HAP-1 (cell line): ENCODE data around the gene AIP.
"Not testable (repeated sequence)": the region's sequence is repeated elsewhere in the genome, so short reads cannot be mapped to it uniquely, and the experiment has no call there.

Source experiments
- DNase-seq, 2 experiments: peaks; one replicate each; pipeline ENCODE4 v3.0.0-alpha.2; 2016 to 2020; ENCODE audit warnings: low spot score in 2 of 2
- H3K27me3 ChIP-seq: fragments of 250-450 bp; sonication (Bioruptor Pico); 2 replicates; pipeline ENCODE4 v1.5.1; 2020; ENCODE audit warnings: low read depth, mild to moderate bottlenecking, moderate library complexity
- H3K36me3 ChIP-seq: fragments of 250-450 bp; sonication (Bioruptor Pico); replicated peaks from 2 replicates; pipeline ENCODE4 v1.5.1; 2020; ENCODE audit warnings: mild to moderate bottlenecking
- H3K4me1 ChIP-seq: fragments of 250-450 bp; sonication (Bioruptor Pico); 2 replicates; pipeline ENCODE4 v1.5.1; 2020; ENCODE audit warnings: mild to moderate bottlenecking
- H3K4me3 ChIP-seq: fragments of 250-450 bp; sonication (Bioruptor Pico); 2 replicates; pipeline ENCODE4 v1.5.1; 2020; ENCODE audit warnings: mild to moderate bottlenecking, moderate library complexity
- H3K9me3 ChIP-seq: fragments of 250-450 bp; sonication (Bioruptor Pico); 2 replicates; pipeline ENCODE4 v1.5.1; 2020; ENCODE audit warnings: mild to moderate bottlenecking, moderate library complexity
- in situ Hi-C: fragments of 300-500 bp; cut with MboI; formaldehyde crosslinking; loops from 3 replicates; pipeline ENCODE4 v1.14.3; 2020; ENCODE audit warnings: low sequenced_read_pairs, inconsistent platforms, mixed read lengths

Gene AIP

GRCh38 chr11:67507864-67508485, 25.1 kb downstream of the AIP start, which contains the start of gene CDK2AP2:
Gene CDK2AP2 (minus strand): TSS chr11:67508162. CDS start chr11:67508082, 80 bp downstream.
- Histone ChIP-seq H3K9me3 (no peaks in the 10 kb centered on the region), H3K4me3 (peak within 1 kb of the TSS; percentile 99), H3K4me1 (peaks cover 35% of the 10 kb centered on the region), H3K27me3 (peaks cover 4% of the 10 kb centered on the region; the same call in 1 of the 2 replicates), H3K36me3 (peaks cover 16% of the 10 kb centered on the region)
- DNase-seq = peak; percentile 97 to 100
- in situ Hi-C loops = no loop called here

GRCh38 chr11:67508486-67509121, 25.8 kb downstream of the AIP start:
- in situ Hi-C loops = no loop called here
- H3K4me3 ChIP-seq = peak overlapping the region; percentile 99
- H3K9me3 ChIP-seq = no peaks in the 10 kb centered on the region
- H3K27me3 ChIP-seq = peaks cover 6% of the 10 kb centered on the region
- peaks cover 34% of the 10 kb centered on the region for H3K4me1 ChIP-seq
- H3K36me3 ChIP-seq = peaks cover 16% of the 10 kb centered on the region
- peak; percentile 94 to 99 for DNase-seq

GRCh38 chr11:67510023-67510345, 27.2 kb downstream of the AIP start:
- Histone ChIP-seq H3K27me3 (peaks cover 9% of the 10 kb centered on the region), H3K36me3 (peaks cover 16% of the 10 kb centered on the region), H3K4me1 (peaks cover 30% of the 10 kb centered on the region), H3K4me3 (no peak overlapping the region), H3K9me3 (no peaks in the 10 kb centered on the region)
- in situ Hi-C loops = no loop called here
- DNase-seq = no peak

GRCh38 chr11:67511558-67511957, 28.7 kb downstream of the AIP start:
- H3K27me3 ChIP-seq = not testable (repeated sequence)
- H3K4me1 ChIP-seq = peaks cover 17% of the 10 kb centered on the region

GRCh38 chr11:67514116-67514515, 31.3 kb downstream of the AIP start:
- in situ Hi-C loops = no loop called here
- H3K4me1 ChIP-seq = peaks cover under 1% of the 10 kb centered on the region; the same call in 1 of the 2 replicates
- no peaks in the 10 kb centered on the region for H3K36me3 ChIP-seq
- H3K27me3 ChIP-seq = peaks cover 9% of the 10 kb centered on the region
- no peak overlapping the region for H3K4me3 ChIP-seq
- no peaks in the 10 kb centered on the region for H3K9me3 ChIP-seq
- DNase-seq = no peak

More at GRCh38 chr11:67511558-67511957, 28.7 kb downstream of the AIP start:
- H3K36me3 ChIP-seq, in situ Hi-C loops, DNase-seq, H3K9me3 ChIP-seq, H3K4me3 ChIP-seq: not testable (repeated sequence)

- Histone ChIP-seq H3K4me3 (no peak overlapping the region), H3K4me1 (no peaks in the 10 kb centered on the region), H3K27me3 (peaks cover 5% of the 10 kb centered on the region; the same call in 1 of the 2 replicates), H3K36me3 (no peaks in the 10 kb centered on the region), H3K9me3 (no peaks in the 10 kb centered on the region)
- in situ Hi-C loops = no loop called here
- DNase-seq = no peak
Measured at GRCh38 chr11:67516806-67517205, 34.0 kb downstream of the AIP start.

GRCh38 chr11:67517784-67518552, 35.1 kb downstream of the AIP start:
- no peak for DNase-seq
- no peaks in the 10 kb centered on the region for H3K9me3 ChIP-seq
- peaks cover 5% of the 10 kb centered on the region; the same call in 1 of the 2 replicates for H3K27me3 ChIP-seq
- H3K4me1 ChIP-seq = no peaks in the 10 kb centered on the region
- no peak overlapping the region for H3K4me3 ChIP-seq
- no peaks in the 10 kb centered on the region for H3K36me3 ChIP-seq
- in situ Hi-C loops = no loop called here

GRCh38 chr11:67519726-67520125, 36.9 kb downstream of the AIP start:
- in situ Hi-C loops = no loop called here

GRCh38 chr11:67520856-67521824, 38.3 kb downstream of the AIP start:
- in situ Hi-C loops = no loop called here
- Histone ChIP-seq H3K4me3 (no peak overlapping the region), H3K9me3 (no peaks in the 10 kb centered on the region), H3K36me3 (no peaks in the 10 kb centered on the region), H3K4me1 (no peaks in the 10 kb centered on the region), H3K27me3 (no peaks in the 10 kb centered on the region)
- DNase-seq = no peak

More at GRCh38 chr11:67519726-67520125, 36.9 kb downstream of the AIP start:
- H3K4me3 ChIP-seq = no peak overlapping the region
- H3K4me1 ChIP-seq = no peaks in the 10 kb centered on the region
- H3K27me3 ChIP-seq = no peaks in the 10 kb centered on the region
- DNase-seq = no peak
- H3K36me3 ChIP-seq = no peaks in the 10 kb centered on the region
- no peaks in the 10 kb centered on the region for H3K9me3 ChIP-seq

- Histone ChIP-seq H3K9me3 (no peaks in the 10 kb centered on the region), H3K4me1 (no peaks in the 10 kb centered on the region), H3K4me3 (no peak overlapping the region), H3K36me3 (no peaks in the 10 kb centered on the region), H3K27me3 (no peaks in the 10 kb centered on the region)
- DNase-seq = no peak
- in situ Hi-C loops = no loop called here
Measured at GRCh38 chr11:67521924-67522323, 39.1 kb downstream of the AIP start.

- no peak for DNase-seq
- in situ Hi-C loops = no loop called here
- Histone ChIP-seq H3K27me3 (no peaks in the 10 kb centered on the region), H3K36me3 (no peaks in the 10 kb centered on the region), H3K9me3 (no peaks in the 10 kb centered on the region), H3K4me3 (no peak overlapping the region), H3K4me1 (no peaks in the 10 kb centered on the region)
Measured at GRCh38 chr11:67522338-67522737, 39.5 kb downstream of the AIP start.

- no peaks in the 10 kb centered on the region for H3K9me3 ChIP-seq
- H3K27me3 ChIP-seq = no peaks in the 10 kb centered on the region
- DNase-seq = no peak
- H3K36me3 ChIP-seq = no peaks in the 10 kb centered on the region
- H3K4me3 ChIP-seq = no peak within 1 kb of the TSS
- no peaks in the 10 kb centered on the region for H3K4me1 ChIP-seq
- in situ Hi-C loops = no loop called here
Measured at GRCh38 chr11:67522844-67523555, 40.2 kb downstream of the AIP start, which contains the start of gene CABP2. Gene CABP2 (minus strand): TSS chr11:67523446. CDS start chr11:67523326, 120 bp downstream.
